WTC11 (cell line): Measurements from ENCODE around the gene ASB5. TPM values are rescaled to one million over a fixed set of nuclear protein-coding genes. Genes with fewer than 3 reads are reported as not detected.

Source experiments
- ATAC-seq: fragments of 200-7000 bp; cut with Tn5 transposase; 2 replicates; pipeline ENCODE4 v1.10.0; 2021; ENCODE audit warnings: mild to moderate bottlenecking, moderate library complexity
- Bru-seq: library from RNA; stranded (reverse); fragments of 400-500 nt; gene quantifications from one replicate; lab custom pipeline; 2021; lab: Mats Ljungman, UMichigan
- CTCF ChIA-PET: fragments of 300-600 bp; sonication (Branson Sonifier 250); formaldehyde crosslinking; loops from one replicate; lab custom pipeline; 2021; ENCODE audit warnings: antibody characterized with exemption; lab: Charles Lee
- POLR2A ChIA-PET: fragments of 350-600 bp; sonication (Branson Sonifier 250); formaldehyde crosslinking; loops from one replicate; lab custom pipeline; 2021; ENCODE audit warnings: antibody characterized with exemption; lab: Charles Lee
- DNase-seq: peaks from one replicate; pipeline ENCODE4 v3.0.0; 2021; ENCODE audit warnings: low spot score
- H3K27ac Mint-ChIP-seq: 2 replicates; pipeline ENCODE4 v1.8.0; 2021; ENCODE audit warnings: mixed read lengths
- H3K27me3 Mint-ChIP-seq: 2 replicates; pipeline ENCODE4 v1.8.0; 2021; ENCODE audit warnings: low read depth, mild to moderate bottlenecking, moderate library complexity, mixed read lengths
- H3K36me3 Mint-ChIP-seq: 2 replicates; pipeline ENCODE4 v1.8.0; 2021; ENCODE audit warnings: mixed read lengths
- H3K4me1 Mint-ChIP-seq: 2 replicates; pipeline ENCODE4 v1.8.0; 2022; ENCODE audit warnings: mixed read lengths
- H3K4me3 Mint-ChIP-seq: 2 replicates; pipeline ENCODE4 v1.8.0; 2021; ENCODE audit warnings: mild to moderate bottlenecking, moderate library complexity, mixed read lengths
- H3K9me3 Mint-ChIP-seq: 2 replicates; pipeline ENCODE4 v1.8.0; 2021; ENCODE audit warnings: mixed read lengths
- ATF3 ChIP-seq: sonication (generic); formaldehyde crosslinking; conservative IDR thresholded peaks from 2 replicates; pipeline ENCODE4 v1.8.1; 2022; ENCODE audit warnings: mild to moderate bottlenecking, missing genetic modification reagents
- ATF6 ChIP-seq: sonication (generic); formaldehyde crosslinking; IDR thresholded peaks from 2 replicates; pipeline ENCODE4 v1.8.1; 2023; ENCODE audit warnings: mild to moderate bottlenecking, missing genetic modification reagents
- FOXP4 ChIP-seq: sonication (generic); formaldehyde crosslinking; IDR thresholded peaks from 2 replicates; pipeline ENCODE4 v1.8.0; 2022; ENCODE audit warnings: mild to moderate bottlenecking, missing genetic modification reagents
- HMGXB4 ChIP-seq: sonication (generic); formaldehyde crosslinking; IDR thresholded peaks from 2 replicates; pipeline ENCODE4 v1.8.1; 2023; ENCODE audit warnings: mild to moderate bottlenecking, moderate library complexity, missing genetic modification reagents
- IRF2 ChIP-seq: sonication (generic); formaldehyde crosslinking; IDR thresholded peaks from 2 replicates; pipeline ENCODE4 v1.8.0; 2022; ENCODE audit warnings: low read depth, missing genetic modification reagents, borderline replicate concordance
- KAT7 ChIP-seq: sonication (generic); formaldehyde crosslinking; IDR thresholded peaks from 2 replicates; pipeline ENCODE4 v1.8.1; 2023; ENCODE audit warnings: missing genetic modification reagents, mild to moderate bottlenecking, borderline replicate concordance
- MAX ChIP-seq: sonication (generic); formaldehyde crosslinking; IDR thresholded peaks from 2 replicates; pipeline ENCODE4 v1.8.0; 2022; ENCODE audit warnings: mild to moderate bottlenecking, missing genetic modification reagents
- MYBL2 ChIP-seq: sonication (generic); formaldehyde crosslinking; IDR thresholded peaks from 2 replicates; pipeline ENCODE4 v1.8.1; 2023; ENCODE audit warnings: mild to moderate bottlenecking, moderate library complexity, missing genetic modification reagents
- NFATC4 ChIP-seq: fragments of 250-450 bp; sonication (Bioruptor Pico); IDR thresholded peaks from 2 replicates; pipeline ENCODE4 v1.9.0; 2021; ENCODE audit warnings: mild to moderate bottlenecking
- NR1H2 ChIP-seq: sonication (generic); formaldehyde crosslinking; IDR thresholded peaks from 2 replicates; pipeline ENCODE4 v1.9.0; 2021; ENCODE audit warnings: mild to moderate bottlenecking, moderate library complexity, missing genetic modification reagents
- NR3C1 ChIP-seq: sonication (generic); formaldehyde crosslinking; conservative IDR thresholded peaks from 2 replicates; pipeline ENCODE4 v1.8.1; 2023; ENCODE audit warnings: low read depth, mild to moderate bottlenecking, missing genetic modification reagents
- SMAD4 ChIP-seq: sonication (generic); formaldehyde crosslinking; IDR thresholded peaks from 2 replicates; pipeline ENCODE4 v1.8.0; 2022; ENCODE audit warnings: mild to moderate bottlenecking, missing genetic modification reagents
- ZBTB21 ChIP-seq: sonication (generic); formaldehyde crosslinking; IDR thresholded peaks from 2 replicates; pipeline ENCODE4 v1.8.1; 2023; ENCODE audit warnings: mild to moderate bottlenecking, missing genetic modification reagents, borderline replicate concordance
- ZBTB43 ChIP-seq: sonication (generic); formaldehyde crosslinking; IDR thresholded peaks from 2 replicates; pipeline ENCODE4 v1.8.1; 2023; ENCODE audit warnings: mild to moderate bottlenecking, missing genetic modification reagents
- ZNF138 ChIP-seq: sonication (generic); formaldehyde crosslinking; conservative IDR thresholded peaks from 2 replicates; pipeline ENCODE4 v1.8.1; 2022; ENCODE audit warnings: mild to moderate bottlenecking, moderate library complexity, missing genetic modification reagents
- ZNF232 ChIP-seq: sonication (generic); formaldehyde crosslinking; IDR thresholded peaks from 2 replicates; pipeline ENCODE4 v1.8.0; 2022; ENCODE audit warnings: mild to moderate bottlenecking, missing genetic modification reagents
- ZNF281 ChIP-seq: sonication (generic); formaldehyde crosslinking; IDR thresholded peaks from 2 replicates; pipeline ENCODE4 v1.8.0; 2023; ENCODE audit warnings: mild to moderate bottlenecking, missing genetic modification reagents
- ZNF396 ChIP-seq: fragments of 250-450 bp; sonication (Bioruptor Pico); IDR thresholded peaks from 2 replicates; pipeline ENCODE4 v1.8.0; 2021; ENCODE audit warnings: mild to moderate bottlenecking, moderate library complexity, borderline replicate concordance
- long read RNA-seq, 3 experiments: library from RNA in 1 of 3; library from capped mRNA in 1 of 3; library from polyadenylated mRNA in 1 of 3; unstranded in 2 of 3; stranded (forward) in 1 of 3; transcript quantifications; one replicate each; pipeline ENCODE4 v2.0.0, GENCODE V29; 2021
- total RNA-seq: library from RNA; stranded (reverse); gene quantifications from 3 replicates; pipeline ENCODE4 v1.2.3, GENCODE V29; 2021

The ASB5 gene
- 0.18 TPM in 1 of 3 replicates, not detected in the others for total RNA-seq
- percentile 9 among the genes with signal in this experiment for Bru-seq, nascent RNA
- long read RNA-seq, experiment 1, result 0 reads
- long read RNA-seq, experiment 2, result 0 reads
- long read RNA-seq, experiment 3, result 0 reads

GRCh38 chr4:176268963-176269362, at the start of gene ASB5:
Gene ASB5, minus strand, starts transcription at chr4:176269222. Its CDS starts 114 bp downstream, at chr4:176269108.
- H3K36me3 Mint-ChIP-seq, result no peaks in the 10 kb centered on the region
- ChIA-PET POLR2A (interaction anchor here (0.6 kb wide), 1 partner anchor 97 kb away, joined by 3 read pairs; no protein-coding TSS in a partner anchor), CTCF (no interaction called here)
- no peaks in the 10 kb centered on the region for H3K27me3 Mint-ChIP-seq
- H3K4me3 Mint-ChIP-seq, result no peak within 1 kb of the TSS
- H3K4me1 Mint-ChIP-seq, result peaks cover 4% of the 10 kb centered on the region
- TF ChIP-seq FOXP4 (CRISPR knock-in tag) (no peak), KAT7 (CRISPR knock-in tag) (no peak), MYBL2 (no peak), HMGXB4 (CRISPR knock-in tag) (no peak), MAX (CRISPR knock-in tag) (no peak), NFATC4 (CRISPR knock-in tag) (no peak), ATF6 (CRISPR knock-in tag) (no peak), ZNF281 (CRISPR knock-in tag) (no peak), ZNF232 (CRISPR knock-in tag) (no peak), IRF2 (CRISPR knock-in tag) (no peak), ZBTB43 (CRISPR knock-in tag) (no peak), ZBTB21 (CRISPR knock-in tag) (no peak), SMAD4 (no peak), NR1H2 (no peak), ATF3 (CRISPR knock-in tag) (no peak), ZNF138 (CRISPR knock-in tag) (no peak), NR3C1 (CRISPR knock-in tag) (no peak), ZNF396 (CRISPR knock-in tag) (no peak)
- no peak within 1 kb of the TSS for H3K27ac Mint-ChIP-seq
- H3K9me3 Mint-ChIP-seq, result no peaks in the 10 kb centered on the region
- no peak for DNase-seq
- ATAC-seq, result no peak
